HepG2 (cell line): ENCODE measurements around the gene OR2B2. TPM values are rescaled to one million over a fixed set of nuclear protein-coding genes. Genes with fewer than 3 reads are reported as not detected.
A peak's percentile ranks its signal among the peaks of the same experiment; 100 is the strongest.

Experiments
- ATAC-seq: fragments of 200-7000 bp; cut with Tn5 transposase; 3 replicates; pipeline ENCODE4 v1.9.1; 2020; ENCODE audit warnings: mild to moderate bottlenecking, moderate library complexity
- BruUV-seq: library from RNA; stranded (reverse); fragments of 400-500 nt; replicated peaks from 2 replicates; lab custom pipeline; 2021; lab: Mats Ljungman, UMichigan
- CTCF ChIA-PET: fragments of 300-600 bp; formaldehyde crosslinking; extraction: SDS; loops from one replicate; lab custom pipeline; 2021; ENCODE audit warnings: low total read pairs, inconsistent platforms, low intra/inter-chr PET ratio; lab: Yijun Ruan, JAX
- POLR2A ChIA-PET: fragments of 350-600 bp; sonication (Branson Sonifier 250); formaldehyde crosslinking; loops from one replicate; lab custom pipeline; 2020; ENCODE audit warnings: antibody characterized with exemption, inconsistent platforms; lab: Yijun Ruan, JAX
- DNase-seq: peaks from one replicate; pipeline ENCODE4 v3.0.0-alpha.2; 2015; ENCODE audit warnings: low spot score
- FAIRE-seq: peaks from 3 replicates; lab custom pipeline; 2011; peaks lifted over from hg19 to GRCh38; lab: Jason Lieb, UNC
- H2AFZ ChIP-seq: one replicate; pipeline ENCODE4 v1.6.1; 2011; ENCODE audit warnings: low read length, inconsistent platforms
- H3K27ac ChIP-seq: fragments of 300-600 bp; 3 replicates; pipeline ENCODE4 v1.8.0; 2011; ENCODE audit warnings: mixed run types, mild to moderate bottlenecking, mixed read lengths, low read length, inconsistent platforms; ENCODE audit not compliant: insufficient read depth; ENCODE audit errors: extremely low read length
- H3K27me3 ChIP-seq, 2 experiments: fragments of 200-600 bp in 1 of 2; 2 replicates in 1 of 2; 3 replicates in 1 of 2; pipeline versions ENCODE4 v1.6.0 to v1.8.0; 2011; ENCODE audit warnings: low read length in 2 of 2, mild to moderate bottlenecking in 2 of 2, moderate library complexity in 2 of 2, inconsistent platforms in 1 of 2; ENCODE audit not compliant: insufficient read depth in 2 of 2, control insufficient read depth in 1 of 2
- H3K36me3 ChIP-seq, 2 experiments: fragments of 200-600 bp in 1 of 2; replicated peaks in 1 of 2; 2 replicates in 1 of 2; 3 replicates in 1 of 2; pipeline versions ENCODE4 v1.5.1 to v1.8.0; 2011; ENCODE audit warnings: low read length in 2 of 2, inconsistent platforms in 1 of 2; ENCODE audit not compliant: insufficient read depth in 2 of 2, control insufficient read depth in 1 of 2
- H3K4me1 ChIP-seq: 2 replicates; pipeline ENCODE4 v1.5.1; 2012; ENCODE audit warnings: low read length, inconsistent platforms; ENCODE audit not compliant: insufficient read depth
- H3K4me2 ChIP-seq: 2 replicates; pipeline ENCODE4 v1.6.0; 2011; ENCODE audit warnings: low read depth, low read length, inconsistent platforms
- H3K4me3 ChIP-seq, 3 experiments: fragments of 200-600 bp in 1 of 3; sonication (generic), shearing (Covaris generic) in 1 of 3; replicated peaks in 1 of 3; 2 replicates each; pipeline ENCODE4 v1.5.1; 2011 to 2016; ENCODE audit warnings: low read length in 3 of 3, inconsistent platforms in 2 of 3, low read depth in 2 of 3, mild to moderate bottlenecking in 2 of 3, control low read depth in 1 of 3, mixed read lengths in 1 of 3; ENCODE audit not compliant: insufficient read depth in 1 of 3
- H3K79me2 ChIP-seq: one replicate; pipeline ENCODE4 v1.6.1; 2011; ENCODE audit warnings: low read length, inconsistent platforms; ENCODE audit not compliant: insufficient read depth
- H3K9ac ChIP-seq: 2 replicates; pipeline ENCODE4 v1.6.0; 2011; ENCODE audit warnings: mild to moderate bottlenecking, low read depth, low read length, inconsistent platforms; ENCODE audit not compliant: insufficient read depth
- H3K9me3 ChIP-seq: 2 replicates; pipeline ENCODE4 v1.5.1; 2012; ENCODE audit warnings: mild to moderate bottlenecking, low read length
- H4K20me1 ChIP-seq: 2 replicates; pipeline ENCODE4 v1.6.0; 2011; ENCODE audit warnings: inconsistent platforms, mild to moderate bottlenecking, low read length, moderate library complexity; ENCODE audit not compliant: insufficient read depth
- ARID2 ChIP-seq: sonication (generic); formaldehyde crosslinking; IDR thresholded peaks from 2 replicates; pipeline ENCODE4 v1.8.1; 2022; ENCODE audit warnings: mild to moderate bottlenecking, missing genetic modification reagents, borderline replicate concordance
- FOXP1 ChIP-seq, 2 experiments: fragments of 450-650 bp in 1 of 2; IDR thresholded peaks; 2 replicates each; pipeline ENCODE4 v1.6.1; 2017 to 2018; ENCODE audit warnings: antibody characterized with exemption in 1 of 2
- GZF1 ChIP-seq: sonication (generic); formaldehyde crosslinking; IDR thresholded peaks from 2 replicates; pipeline ENCODE4 v1.5.1; 2020; ENCODE audit warnings: mild to moderate bottlenecking, missing genetic modification reagents
- HDAC2 ChIP-seq: sonication (generic); formaldehyde crosslinking; IDR thresholded peaks from 2 replicates; pipeline ENCODE4 v1.4.0; 2020; ENCODE audit warnings: missing genetic modification reagents
- HOXA7 ChIP-seq: sonication (generic); formaldehyde crosslinking; IDR thresholded peaks from 2 replicates; pipeline ENCODE4 v1.8.1; 2022; ENCODE audit warnings: mild to moderate bottlenecking, missing genetic modification reagents, moderate library complexity
- JUND ChIP-seq: sonication (generic); formaldehyde crosslinking; IDR thresholded peaks from 2 replicates; pipeline ENCODE4 v1.8.0; 2022; ENCODE audit warnings: mild to moderate bottlenecking, missing genetic modification reagents
- KLF12 ChIP-seq: sonication (generic); formaldehyde crosslinking; IDR thresholded peaks from 2 replicates; pipeline ENCODE4 v1.4.0; 2020; ENCODE audit warnings: missing genetic modification reagents, borderline replicate concordance
- NAIF1 ChIP-seq: sonication (generic); formaldehyde crosslinking; IDR thresholded peaks from 2 replicates; pipeline ENCODE4 v1.5.0; 2020; ENCODE audit warnings: mild to moderate bottlenecking, missing genetic modification reagents, borderline replicate concordance
- PHF20 ChIP-seq: sonication (generic); formaldehyde crosslinking; IDR thresholded peaks from 2 replicates; pipeline ENCODE4 v1.5.0; 2020; ENCODE audit warnings: mild to moderate bottlenecking, missing genetic modification reagents
- SMAD3 ChIP-seq: sonication (generic); formaldehyde crosslinking; IDR thresholded peaks from 2 replicates; pipeline ENCODE4 v1.4.0; 2020; ENCODE audit warnings: missing genetic modification reagents
- SP4 ChIP-seq: sonication (generic); formaldehyde crosslinking; IDR thresholded peaks from 2 replicates; pipeline ENCODE4 v1.8.1; 2023; ENCODE audit warnings: mild to moderate bottlenecking, missing genetic modification reagents
- SYNCRIP ChIP-seq: fragments of 200-400 bp; formaldehyde crosslinking; IDR thresholded peaks from 2 replicates; pipeline ENCODE4 v1.6.1; 2018; ENCODE audit warnings: mild to moderate bottlenecking, low read depth, low read length; ENCODE audit not compliant: insufficient read depth
- TMF1 ChIP-seq: sonication (generic); formaldehyde crosslinking; IDR thresholded peaks from 2 replicates; pipeline ENCODE4 v1.8.1; 2022; ENCODE audit warnings: low read depth, missing genetic modification reagents
- ZNF20 ChIP-seq: sonication (generic); formaldehyde crosslinking; IDR thresholded peaks from 2 replicates; pipeline ENCODE4 v1.4.0; 2020; ENCODE audit warnings: mild to moderate bottlenecking, moderate library complexity, missing genetic modification reagents
- ZNF431 ChIP-seq: sonication (generic); formaldehyde crosslinking; IDR thresholded peaks from 2 replicates; pipeline ENCODE4 v1.9.0; 2022; ENCODE audit warnings: missing genetic modification reagents, low read depth, mild to moderate bottlenecking, borderline replicate concordance
- ZNF572 ChIP-seq: sonication (generic); formaldehyde crosslinking; IDR thresholded peaks from 2 replicates; pipeline ENCODE4 v1.5.1; 2020; ENCODE audit warnings: mild to moderate bottlenecking, missing genetic modification reagents
- ZNF720 ChIP-seq: sonication (generic); formaldehyde crosslinking; IDR thresholded peaks from 2 replicates; pipeline ENCODE4 v1.4.0; 2020; ENCODE audit warnings: missing genetic modification reagents
- ZNF740 ChIP-seq: sonication (generic); formaldehyde crosslinking; IDR thresholded peaks from 2 replicates; pipeline ENCODE4 v1.4.0; 2020; ENCODE audit warnings: missing genetic modification reagents
- ZNF816 ChIP-seq: sonication (generic); formaldehyde crosslinking; IDR thresholded peaks from 2 replicates; pipeline ENCODE4 v1.8.0; 2022; ENCODE audit warnings: missing genetic modification reagents, mild to moderate bottlenecking, borderline replicate concordance
- ZZZ3 ChIP-seq: sonication (generic); formaldehyde crosslinking; IDR thresholded peaks from 2 replicates; pipeline ENCODE4 v1.4.0; 2020; ENCODE audit warnings: missing genetic modification reagents, mild to moderate bottlenecking, borderline replicate concordance
- whole genome bisulfite sequencing: methylation state at CpG from one replicate; pipeline ENCODE4 v1.1.6; 2017; ENCODE audit warnings: low lambda C conversion rate; 5-methylcytosine and 5-hydroxymethylcytosine counted together
- in situ Hi-C: cut with HindIII; loops from 2 replicates; pipeline ENCODE4 v1.10.0; 2017; ENCODE audit warnings: low pct_unique_long_range_greater_than_20kb; ENCODE audit not compliant: extremely low pct_ligation_motif_present
- intact Hi-C: fragments of 100-400 bp; cut with micrococcal nuclease; formaldehyde crosslinking; loops from one replicate; pipeline ENCODE4 v1.10.0; 2022; ENCODE audit not compliant: unreplicated experiment
- polyA plus RNA-seq, 8 experiments: library from polyadenylated mRNA; depleted of rRNA in 3 of 8; stranded (reverse) in 7 of 8; unstranded in 1 of 8; fragments of >200 nt; fragmentation: Illumina TruSeq in 4 of 8; extraction: Trizol in 4 of 8; gene quantifications; 2 replicates each; pipeline versions ENCODE4 v1.2.1 to v1.2.3, GENCODE V29; 2011 to 2016; ENCODE audit warnings: low read depth in 4 of 8, missing spikeins in 1 of 8, mixed read lengths in 1 of 8; ENCODE audit not compliant: insufficient read depth in 1 of 8
- total RNA-seq, 5 experiments: library from RNA; depleted of rRNA; stranded (reverse); fragments of >200 nt; fragmentation: Illumina TruSeq; extraction: Trizol; gene quantifications; 2 replicates each; pipeline ENCODE4 v1.2.3, GENCODE V29; 2016; ENCODE audit warnings: low read depth in 1 of 5
- TF ChIP-seq, protein P1 (sequence below): sonication (generic); formaldehyde crosslinking; conservative IDR thresholded peaks from 2 replicates; pipeline ENCODE4 v1.8.0; 2022; ENCODE audit warnings: missing genetic modification reagents
- TF ChIP-seq, protein P2 (sequence below): sonication (generic); formaldehyde crosslinking; IDR thresholded peaks from 2 replicates; pipeline ENCODE4 v1.8.1; 2023; ENCODE audit warnings: missing genetic modification reagents, inconsistent platforms, borderline replicate concordance

Gene OR2B2
- total and polyA plus RNA-seq, 2 of the 13 experiments (the other 11 are each of a cell fraction or from before 2014, with no cell fraction given) = not detected

DNA sequence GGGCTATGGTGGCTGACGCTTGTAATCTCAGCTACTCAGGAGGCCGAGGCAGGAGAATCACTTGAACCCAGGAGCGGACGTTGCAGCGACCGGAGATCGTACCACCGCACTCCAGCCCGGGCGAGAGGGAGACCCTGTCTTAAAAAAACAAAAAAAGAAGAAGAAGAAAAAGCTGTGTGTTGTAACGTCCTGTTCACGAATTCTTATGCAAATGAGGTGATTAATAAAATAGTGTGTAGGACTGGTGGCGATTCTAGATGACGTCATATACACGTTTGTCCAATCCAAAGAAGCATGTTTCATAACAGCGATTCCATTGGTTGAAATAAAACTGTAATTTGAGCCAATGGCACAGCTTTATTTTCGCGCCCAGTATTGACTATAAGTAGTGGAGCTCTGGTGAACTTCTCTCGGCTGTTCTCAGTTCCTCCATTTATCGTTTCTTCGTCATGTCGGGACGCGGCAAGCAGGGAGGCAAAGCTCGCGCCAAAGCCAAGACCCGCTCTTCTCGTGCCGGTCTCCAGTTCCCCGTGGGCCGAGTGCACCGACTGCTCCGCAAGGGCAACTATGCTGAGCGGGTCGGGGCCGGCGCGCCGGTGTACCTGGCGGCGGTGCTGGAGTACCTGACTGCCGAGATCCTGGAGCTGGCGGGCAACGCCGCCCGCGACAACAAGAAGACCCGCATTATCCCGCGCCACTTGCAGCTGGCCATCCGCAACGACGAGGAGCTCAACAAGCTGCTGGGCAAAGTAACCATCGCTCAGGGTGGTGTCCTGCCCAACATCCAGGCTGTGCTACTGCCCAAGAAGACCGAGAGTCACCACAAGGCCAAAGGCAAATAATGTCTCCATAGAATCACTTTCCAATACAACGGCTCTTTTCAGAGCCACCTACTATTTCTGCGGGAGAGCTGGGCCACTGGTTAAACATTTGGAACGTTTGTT, 47.0 kb downstream of the OR2B2 start:
- ChIA-PET POLR2A (interaction anchor here (1.0 to 5.5 kb wide), 6 partner anchors 28 to 57 kb away, joined by 4 to 74 read pairs (median 7); a partner anchor contains a TSS), CTCF (no interaction called here)
- intact Hi-C loops (loop anchor here (1.0 to 2.0 kb wide), 2 partner anchors 26 to 28 kb away; a partner anchor contains a TSS), in situ Hi-C loops (no loop called here)
- Histone ChIP-seq H3K4me1 (peaks cover 38% of the 10 kb centered on the region), H3K27ac (peak overlapping the region; percentile 9), H2AFZ (peak overlapping the region; percentile 69), H3K36me3 (no peaks in the 10 kb centered on the region), H3K4me3 (peak overlapping the region; percentile 52 to 70 (median 65)), H3K27me3 (peaks cover 0 to 31% of the 10 kb centered on the region in 2 experiments; a peak in 3 of 5 replicates), H4K20me1 (no peaks in the 10 kb centered on the region), H3K79me2 (no peaks in the 10 kb centered on the region), H3K4me2 (peak overlapping the region; percentile 84), H3K9me3 (no peaks in the 10 kb centered on the region), H3K9ac (peak overlapping the region; percentile 61)
- peak; percentile 73 for DNase-seq
- BruUV-seq = TSS peak; percentile 100
- peak; percentile 67 for FAIRE-seq
- WGBS = 41% methylated on average over 35 of the region's 58 CpGs
- ATAC-seq = peak; percentile 64
- TF ChIP-seq ZNF740 (CRISPR knock-in tag) = no peak
- TF ChIP-seq, protein P1, sequence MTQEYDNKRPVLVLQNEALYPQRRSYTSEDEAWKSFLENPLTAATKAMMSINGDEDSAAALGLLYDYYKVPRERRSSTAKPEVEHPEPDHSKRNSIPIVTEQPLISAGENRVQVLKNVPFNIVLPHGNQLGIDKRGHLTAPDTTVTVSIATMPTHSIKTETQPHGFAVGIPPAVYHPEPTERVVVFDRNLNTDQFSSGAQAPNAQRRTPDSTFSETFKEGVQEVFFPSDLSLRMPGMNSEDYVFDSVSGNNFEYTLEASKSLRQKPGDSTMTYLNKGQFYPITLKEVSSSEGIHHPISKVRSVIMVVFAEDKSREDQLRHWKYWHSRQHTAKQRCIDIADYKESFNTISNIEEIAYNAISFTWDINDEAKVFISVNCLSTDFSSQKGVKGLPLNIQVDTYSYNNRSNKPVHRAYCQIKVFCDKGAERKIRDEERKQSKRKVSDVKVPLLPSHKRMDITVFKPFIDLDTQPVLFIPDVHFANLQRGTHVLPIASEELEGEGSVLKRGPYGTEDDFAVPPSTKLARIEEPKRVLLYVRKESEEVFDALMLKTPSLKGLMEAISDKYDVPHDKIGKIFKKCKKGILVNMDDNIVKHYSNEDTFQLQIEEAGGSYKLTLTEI = no peak
- no peak for TF ChIP-seq SP4 (CRISPR knock-in tag)
- no peak for TF ChIP-seq HDAC2 (CRISPR knock-in tag)
- no peak for TF ChIP-seq ZNF572 (CRISPR knock-in tag)
- TF ChIP-seq PHF20 (CRISPR knock-in tag) = peak; percentile 38; the same call in 1 of the 2 replicates
- TF ChIP-seq KLF12 = no peak
- no peak for TF ChIP-seq ZNF20 (CRISPR knock-in tag)
- no peak for TF ChIP-seq ZZZ3 (CRISPR knock-in tag)
- TF ChIP-seq ZNF431 (CRISPR knock-in tag) = no peak
- TF ChIP-seq, protein P2, sequence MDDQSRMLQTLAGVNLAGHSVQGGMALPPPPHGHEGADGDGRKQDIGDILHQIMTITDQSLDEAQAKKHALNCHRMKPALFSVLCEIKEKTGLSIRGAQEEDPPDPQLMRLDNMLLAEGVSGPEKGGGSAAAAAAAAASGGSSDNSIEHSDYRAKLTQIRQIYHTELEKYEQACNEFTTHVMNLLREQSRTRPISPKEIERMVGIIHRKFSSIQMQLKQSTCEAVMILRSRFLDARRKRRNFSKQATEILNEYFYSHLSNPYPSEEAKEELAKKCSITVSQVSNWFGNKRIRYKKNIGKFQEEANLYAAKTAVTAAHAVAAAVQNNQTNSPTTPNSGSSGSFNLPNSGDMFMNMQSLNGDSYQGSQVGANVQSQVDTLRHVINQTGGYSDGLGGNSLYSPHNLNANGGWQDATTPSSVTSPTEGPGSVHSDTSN (CRISPR knock-in tag) = no peak
- no peak for TF ChIP-seq GZF1 (CRISPR knock-in tag)
- TF ChIP-seq ZNF720 (CRISPR knock-in tag) = no peak
- no peak for TF ChIP-seq SYNCRIP
- TF ChIP-seq TMF1 (CRISPR knock-in tag) = no peak
- no peak for TF ChIP-seq ZNF816
- TF ChIP-seq NAIF1 (CRISPR knock-in tag) = no peak
- TF ChIP-seq SMAD3 (CRISPR knock-in tag) = no peak
- no peak for TF ChIP-seq ARID2 (CRISPR knock-in tag)
- TF ChIP-seq FOXP1 (IDR thresholded peaks at IDR 0.05) = no peak
- TF ChIP-seq FOXP1 (CRISPR knock-in tag; IDR thresholded peaks at IDR 0.05) = no peak
- no peak for TF ChIP-seq HOXA7 (CRISPR knock-in tag)
- TF ChIP-seq JUND = no peak
